Gastroesophageal sphincter (tissue), 4 donors: Measurements from ENCODE around the gene QARS1. TPM values are rescaled to one million over a fixed set of nuclear protein-coding genes. Genes with fewer than 3 reads are reported as not detected.

Experiments
- ATAC-seq: fragments of 150-250 bp; one replicate; pipeline ENCODE4 v1.9.1; 2016; ENCODE audit warnings: mild to moderate bottlenecking, moderate library complexity
- H3K27ac ChIP-seq, 4 donors: fragments of 200-600 bp; sonication (generic) in 3 of 4; 1 replicate in 3 of 4; 2 replicates in 1 of 4; pipeline ENCODE4 v1.5.1; 2016 to 2019
- H3K27me3 ChIP-seq: fragments of 200-600 bp; sonication (generic); one replicate; pipeline ENCODE4 v1.5.1; 2019
- H3K36me3 ChIP-seq, 2 donors: fragments of 200-600 bp; sonication (generic); one replicate each; pipeline ENCODE4 v1.5.1; 2019; ENCODE audit warnings: control low read depth in 1 of 2
- H3K4me1 ChIP-seq, 3 donors: fragments of 200-600 bp; sonication (generic); 1 replicate in 2 of 3; 2 replicates in 1 of 3; pipeline ENCODE4 v1.5.1; 2016 to 2019; ENCODE audit warnings: control low read depth in 2 of 3
- H3K4me3 ChIP-seq, 2 donors: fragments of 200-600 bp; sonication (generic); one replicate each; pipeline ENCODE4 v1.5.1; 2019; ENCODE audit warnings: mild to moderate bottlenecking in 1 of 2, moderate library complexity in 1 of 2
- H3K9me3 ChIP-seq, 3 donors: fragments of 200-600 bp; sonication (generic); one replicate each; pipeline ENCODE4 v1.5.1; 2017 to 2019; ENCODE audit warnings: control low read depth in 2 of 3
- EP300 ChIP-seq: sonication (generic); formaldehyde crosslinking; IDR thresholded peaks from one replicate; pipeline ENCODE4 v1.6.1; 2017; ENCODE audit warnings: antibody characterized with exemption, mild to moderate bottlenecking
- POLR2A ChIP-seq, 2 donors: fragments of 450-650 bp; IDR thresholded peaks; one replicate each; pipeline ENCODE4 v1.6.1; 2017; ENCODE audit warnings: antibody characterized with exemption in 2 of 2, mild to moderate bottlenecking in 2 of 2, moderate library complexity in 1 of 2
- POLR2AphosphoS5 ChIP-seq: sonication (generic); formaldehyde crosslinking; IDR thresholded peaks from one replicate; pipeline ENCODE4 v1.6.1; 2017; ENCODE audit warnings: antibody characterized with exemption
- WGBS, 2 donors: methylation state at CpG; one replicate each; pipeline ENCODE4 v1.1.5; 2018; ENCODE audit warnings: low coverage in 1 of 2; 5-methylcytosine and 5-hydroxymethylcytosine counted together
- total RNA-seq, 4 donors: library from RNA; depleted of rRNA; stranded (reverse); fragments of >200 nt; gene quantifications; one replicate each; pipeline ENCODE4 v1.1.0, GENCODE V29; 2016
- TF ChIP-seq, protein P1 (sequence below), 4 experiments: fragments of 200-600 bp in 2 of 4; fragments of 450-650 bp in 2 of 4; sonication (generic) in 1 of 4; IDR thresholded peaks; one replicate each; pipeline ENCODE4 v1.5.1; 2017 to 2019; ENCODE audit warnings: antibody characterized with exemption in 4 of 4, mild to moderate bottlenecking in 2 of 4, moderate library complexity in 2 of 4

QARS1 gene
- total RNA-seq, 4 donors from 2014 or later = 148 to 205 (median 183) TPM

DNA sequence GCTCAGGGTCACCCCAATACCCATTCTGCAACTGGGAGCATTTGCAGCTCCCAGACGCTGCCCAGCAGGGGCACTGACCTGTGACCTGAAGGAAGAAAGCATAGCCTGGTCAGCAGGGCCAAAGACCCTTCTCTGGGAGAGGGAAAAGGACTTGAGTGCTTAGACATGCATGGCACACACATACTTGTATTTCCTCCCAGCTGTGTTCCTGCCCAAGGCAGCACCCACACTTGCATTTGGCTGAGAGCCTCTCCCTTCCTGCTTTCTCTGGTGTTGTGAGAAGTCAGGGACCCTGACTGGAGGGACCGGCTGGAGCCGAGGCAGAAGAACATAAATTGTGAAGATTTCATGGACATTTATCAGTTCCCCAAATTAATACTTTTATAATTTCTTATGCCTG lies 35.5 kb upstream of the QARS1 start:
- TF ChIP-seq POLR2AphosphoS5 (no peak), EP300 (no peak), POLR2A (IDR thresholded peaks at IDR 0.05) (no peak)
- TF ChIP-seq, protein P1, sequence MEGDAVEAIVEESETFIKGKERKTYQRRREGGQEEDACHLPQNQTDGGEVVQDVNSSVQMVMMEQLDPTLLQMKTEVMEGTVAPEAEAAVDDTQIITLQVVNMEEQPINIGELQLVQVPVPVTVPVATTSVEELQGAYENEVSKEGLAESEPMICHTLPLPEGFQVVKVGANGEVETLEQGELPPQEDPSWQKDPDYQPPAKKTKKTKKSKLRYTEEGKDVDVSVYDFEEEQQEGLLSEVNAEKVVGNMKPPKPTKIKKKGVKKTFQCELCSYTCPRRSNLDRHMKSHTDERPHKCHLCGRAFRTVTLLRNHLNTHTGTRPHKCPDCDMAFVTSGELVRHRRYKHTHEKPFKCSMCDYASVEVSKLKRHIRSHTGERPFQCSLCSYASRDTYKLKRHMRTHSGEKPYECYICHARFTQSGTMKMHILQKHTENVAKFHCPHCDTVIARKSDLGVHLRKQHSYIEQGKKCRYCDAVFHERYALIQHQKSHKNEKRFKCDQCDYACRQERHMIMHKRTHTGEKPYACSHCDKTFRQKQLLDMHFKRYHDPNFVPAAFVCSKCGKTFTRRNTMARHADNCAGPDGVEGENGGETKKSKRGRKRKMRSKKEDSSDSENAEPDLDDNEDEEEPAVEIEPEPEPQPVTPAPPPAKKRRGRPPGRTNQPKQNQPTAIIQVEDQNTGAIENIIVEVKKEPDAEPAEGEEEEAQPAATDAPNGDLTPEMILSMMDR (IDR thresholded peaks at IDR 0.05) = no peak
- Histone ChIP-seq H3K9me3 (no peaks in the 10 kb centered on the region), H3K36me3 (no peaks in the 10 kb centered on the region), H3K27ac (no peak overlapping the region), H3K4me1 (no peaks in the 10 kb centered on the region), H3K4me3 (no peak overlapping the region), H3K27me3 (peaks cover 9% of the 10 kb centered on the region)
- no peak for ATAC-seq
- 94 to 95% methylated on average over 2 of the region's 3 CpGs for WGBS, 2 donors

DNA sequence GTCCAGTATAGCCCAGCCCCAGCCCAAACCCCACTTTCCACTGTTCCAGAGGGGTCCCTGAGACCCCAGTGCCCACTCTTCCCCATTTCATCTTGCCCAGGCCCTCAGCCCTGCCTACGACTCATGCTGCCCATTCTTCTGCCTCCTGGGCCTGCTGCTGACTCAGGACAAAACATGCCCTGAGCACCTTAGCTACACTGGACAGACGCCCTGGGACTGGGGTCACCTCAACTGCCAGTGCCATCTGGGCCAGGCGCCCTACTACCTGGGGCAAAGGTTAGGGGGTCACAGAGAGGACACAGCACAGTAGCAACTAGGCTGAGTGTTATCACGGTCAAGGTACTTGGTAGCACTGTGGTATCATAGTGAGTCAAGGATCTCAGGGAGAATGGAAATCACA lies 30.9 kb upstream of the QARS1 start:
- peaks cover 0 to 32% (median 21%) of the 10 kb centered on the region in 3 donors for H3K4me1 ChIP-seq
- no peaks in the 10 kb centered on the region for H3K9me3 ChIP-seq
- no peak overlapping the region for H3K4me3 ChIP-seq
- 60 to 80% methylated on average over 1 to 2 of the region's 4 CpGs for WGBS, 2 donors
- peaks cover 0 to 10% of the 10 kb centered on the region in 2 donors for H3K36me3 ChIP-seq
- TF ChIP-seq, protein P1 (IDR thresholded peaks at IDR 0.05) = no peak
- TF ChIP-seq POLR2A (IDR thresholded peaks at IDR 0.05) (no peak), EP300 (no peak), POLR2AphosphoS5 (no peak)
- H3K27me3 ChIP-seq = peaks cover 9% of the 10 kb centered on the region
- H3K27ac ChIP-seq = no peak overlapping the region
- ATAC-seq = no peak

DNA sequence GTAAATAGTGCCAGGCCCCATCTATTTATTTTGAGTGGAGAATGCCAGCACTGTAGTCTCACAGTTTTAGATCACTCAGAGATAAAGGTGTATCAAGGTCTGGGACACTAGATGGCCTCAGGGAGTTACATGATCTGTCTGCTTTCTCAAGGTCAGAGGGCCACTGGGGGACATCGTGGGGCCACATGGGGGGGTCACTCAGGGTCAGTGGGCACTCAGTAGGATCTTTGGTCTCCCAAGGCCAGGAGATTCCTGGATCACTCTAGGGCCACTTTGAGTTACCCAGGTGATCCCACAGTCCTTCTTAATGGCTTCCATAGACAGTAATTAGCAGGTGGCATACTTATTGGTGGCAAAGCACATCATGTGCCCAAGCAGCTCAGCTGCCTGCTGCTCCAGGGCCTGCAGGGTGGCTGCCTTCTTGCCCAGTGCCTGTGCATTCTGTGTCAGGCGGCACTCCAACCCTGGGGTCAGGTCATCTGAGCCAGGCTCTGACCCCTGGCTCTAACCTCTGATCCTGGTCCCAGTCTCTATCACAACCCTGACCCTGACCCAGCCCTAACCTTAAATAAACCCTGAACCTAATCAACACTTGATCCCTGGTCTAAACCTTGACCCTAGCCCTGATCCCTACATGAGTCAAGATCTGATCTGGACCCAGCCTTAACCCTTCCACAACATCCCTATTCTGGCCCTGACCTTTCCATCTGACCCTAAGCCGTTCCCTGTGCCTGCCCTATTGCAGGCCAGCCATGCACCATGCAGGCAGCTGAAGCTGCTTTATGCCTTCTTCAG lies 30.1 kb upstream of the QARS1 start:
- Histone ChIP-seq H3K4me1 (peaks cover 0 to 40% (median 24%) of the 10 kb centered on the region in 3 donors), H3K9me3 (no peaks in the 10 kb centered on the region), H3K27ac (peak overlapping the region in 3 of 4 donors; percentile 90 to 95 (median 91)), H3K4me3 (peak overlapping the region in 1 of 2 donors; percentile 78), H3K27me3 (peaks cover 9% of the 10 kb centered on the region), H3K36me3 (peaks cover 0 to 19% of the 10 kb centered on the region in 2 donors)
- WGBS, 2 donors = 0 to 100% methylated on average over 1 of the region's 3 CpGs
- ATAC-seq = no peak
- TF ChIP-seq, protein P1 (IDR thresholded peaks at IDR 0.05) = no peak
- no peak for TF ChIP-seq EP300
- no peak for TF ChIP-seq POLR2A (IDR thresholded peaks at IDR 0.05)
- no peak for TF ChIP-seq POLR2AphosphoS5

DNA sequence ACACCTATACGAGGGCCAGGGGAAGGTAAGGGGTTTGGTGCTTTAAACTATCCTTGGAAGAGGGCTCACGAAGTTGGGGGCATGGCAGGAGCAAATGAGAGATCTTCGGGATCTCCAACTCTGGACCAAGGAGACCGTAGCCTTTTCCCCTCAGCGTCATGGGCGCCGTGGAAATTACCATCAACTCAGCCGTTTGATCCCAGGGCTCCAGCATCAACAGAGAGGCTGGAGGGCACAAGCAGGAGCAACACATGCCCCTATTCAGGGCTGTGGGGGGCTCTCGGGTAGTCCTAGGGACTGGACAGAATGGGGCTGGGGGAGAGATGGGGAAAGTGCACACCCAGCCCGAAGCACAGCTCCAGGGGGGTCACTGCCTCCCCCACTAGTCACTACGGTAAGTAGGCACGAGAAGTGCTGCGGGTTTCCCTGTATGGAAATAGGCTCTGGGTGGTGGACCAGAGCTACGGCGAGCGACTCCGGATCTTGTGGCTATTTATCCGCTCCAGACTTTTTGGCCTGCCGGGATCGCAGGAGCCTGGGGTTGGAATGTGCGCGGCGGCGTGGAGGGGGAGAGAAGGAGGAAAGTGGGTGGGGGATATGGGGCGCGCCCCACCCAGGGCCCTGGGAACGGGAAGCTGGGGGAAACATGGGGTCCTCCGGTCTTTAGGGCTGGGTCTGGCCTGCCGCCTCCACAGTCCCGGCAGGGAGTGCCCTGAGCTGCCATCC lies 28.8 kb upstream of the QARS1 start:
- Histone ChIP-seq H3K27ac (peak overlapping the region; percentile 68 to 95 (median 90)), H3K4me3 (peak overlapping the region; percentile 78 to 92)
- WGBS, 2 donors = 0% methylated on average over 2 to 3 of the region's 30 CpGs

More for the DNA sequence above, 28.8 kb upstream of the QARS1 start:
- H3K9me3 ChIP-seq = no peaks in the 10 kb centered on the region
- peaks cover 0 to 51% (median 27%) of the 10 kb centered on the region in 3 donors for H3K4me1 ChIP-seq
- H3K36me3 ChIP-seq = peaks cover 0 to 32% of the 10 kb centered on the region in 2 donors
- TF ChIP-seq, protein P1 (IDR thresholded peaks at IDR 0.05) = no peak
- TF ChIP-seq POLR2A (IDR thresholded peaks at IDR 0.05) = no peak
- TF ChIP-seq EP300 = no peak
- TF ChIP-seq POLR2AphosphoS5 = no peak
- peak; percentile 89 for ATAC-seq
- H3K27me3 ChIP-seq = peaks cover 9% of the 10 kb centered on the region
